NCI-H82 (cell line): Measurements from ENCODE around the gene PTPRN2.
"Not testable (repeated sequence)": the region's sequence is repeated elsewhere in the genome, so short reads cannot be mapped to it uniquely, and the experiment has no call there.

Experiments
- DNase-seq: peaks from one replicate; lab custom pipeline; 2025; lab: John Stamatoyannopoulos, UW

The PTPRN2 gene

GRCh38 chr7:158516524-158516923 lies 71.1 kb downstream of the PTPRN2 start:
- no peak for DNase-seq

- DNase-seq: no peak
Measured at GRCh38 chr7:158512869-158513268, 74.8 kb downstream of the PTPRN2 start.

- DNase-seq: no peak
Measured at GRCh38 chr7:158512042-158512441, 75.6 kb downstream of the PTPRN2 start.

- DNase-seq: no peak
Measured at GRCh38 chr7:158508802-158509385, 78.7 kb downstream of the PTPRN2 start.

GRCh38 chr7:158508321-158508720 lies 79.3 kb downstream of the PTPRN2 start:
- DNase-seq: not testable (repeated sequence)

DNA sequence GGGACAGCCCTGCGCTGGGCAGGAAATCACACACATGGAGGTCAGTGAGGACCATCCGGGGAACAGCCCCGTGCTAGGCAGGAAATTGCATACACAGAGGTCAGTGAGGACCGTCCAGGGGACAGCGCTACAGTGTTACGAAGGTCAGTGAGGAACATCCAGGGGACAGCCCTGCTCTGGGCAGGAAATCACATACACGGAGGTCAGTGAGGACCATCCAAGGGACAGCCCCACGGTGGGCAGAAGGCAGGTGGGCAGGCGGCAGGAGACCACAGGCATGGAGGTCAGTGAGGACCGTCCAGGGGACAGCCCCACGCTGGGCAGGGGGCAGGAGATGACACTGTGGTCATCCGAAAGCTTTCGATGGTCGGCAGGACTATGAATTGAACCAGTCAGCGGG lies 79.7 kb downstream of the PTPRN2 start:
- no peak for DNase-seq

DNA sequence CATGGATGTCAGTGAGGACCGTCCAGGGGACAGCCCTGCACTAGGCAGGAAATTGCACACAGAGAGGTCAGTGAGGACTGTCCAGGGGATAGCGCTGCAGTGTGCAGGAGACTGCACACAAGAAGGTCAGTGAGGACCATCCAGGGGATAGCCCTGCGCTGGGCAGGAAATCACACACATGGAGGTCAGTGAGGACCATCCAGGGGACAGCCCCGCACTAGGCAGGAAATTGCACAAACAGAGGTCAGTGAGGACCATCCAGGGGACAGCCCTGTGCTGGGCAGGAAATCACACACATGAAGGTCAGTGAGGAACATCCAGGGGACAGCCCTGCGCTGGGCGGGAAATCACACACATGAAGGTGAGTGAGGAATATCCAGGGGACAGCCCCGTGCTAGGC lies 80.4 kb downstream of the PTPRN2 start:
- DNase-seq: not testable (repeated sequence)

DNA sequence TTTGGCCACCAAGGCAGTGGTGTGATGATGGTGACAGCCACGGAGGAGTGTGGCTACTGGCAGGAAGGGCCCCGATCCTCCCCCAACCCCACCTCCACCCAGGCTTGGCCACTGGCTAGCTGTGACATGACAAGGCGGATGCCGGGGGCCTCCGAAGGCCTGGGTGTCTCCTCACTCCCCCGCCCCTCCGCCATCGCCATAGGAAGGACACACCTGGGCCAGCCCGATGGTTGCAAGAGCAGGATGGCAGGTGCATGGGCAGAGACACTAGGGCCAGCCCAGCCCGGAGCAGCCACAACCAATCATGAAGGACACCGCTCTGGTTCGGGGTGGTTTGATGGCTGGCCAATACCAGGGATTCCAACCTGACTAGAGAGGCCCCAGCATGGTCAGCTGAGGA lies 81.0 kb downstream of the PTPRN2 start:
- no peak for DNase-seq

- DNase-seq: no peak
Measured at GRCh38 chr7:158505683-158506082, 81.9 kb downstream of the PTPRN2 start.

GRCh38 chr7:158502068-158502750 lies 85.4 kb downstream of the PTPRN2 start:
- DNase-seq: no peak

GRCh38 chr7:158501393-158502067 lies 86.1 kb downstream of the PTPRN2 start:
- DNase-seq: no peak

GRCh38 chr7:158500651-158501052 lies 87.0 kb downstream of the PTPRN2 start:
- DNase-seq: no peak

GRCh38 chr7:158499082-158499455 lies 88.6 kb downstream of the PTPRN2 start:
- DNase-seq: no peak

DNA sequence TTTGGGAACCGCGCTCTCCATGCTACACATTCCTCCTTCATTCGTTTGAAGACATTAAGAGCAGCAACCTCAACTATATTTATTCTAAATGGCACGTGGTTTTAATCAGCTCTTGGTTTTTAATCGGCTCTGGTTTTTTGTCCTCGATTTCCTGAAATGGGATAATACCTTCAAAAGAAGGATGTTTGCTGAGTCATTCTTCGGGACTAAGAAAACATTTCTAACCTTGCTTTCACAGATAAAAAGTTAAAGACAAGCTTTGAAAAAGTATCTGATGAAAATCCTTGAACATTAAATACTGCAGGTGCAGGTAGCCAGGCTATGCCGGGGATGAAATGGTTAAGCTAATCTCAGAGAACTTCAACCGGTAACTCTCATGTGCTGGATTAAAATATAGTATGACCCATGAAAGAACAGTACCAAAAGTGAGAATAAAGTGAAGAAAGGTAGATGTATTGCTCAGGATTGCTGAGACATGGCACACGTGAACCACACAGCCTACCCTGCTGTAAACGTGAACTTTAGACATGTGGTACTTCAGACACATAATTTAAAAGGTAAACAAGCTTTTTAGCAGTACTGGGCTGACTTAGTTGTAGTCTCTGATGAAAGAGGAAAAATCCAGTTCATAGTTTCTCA lies 89.1 kb downstream of the PTPRN2 start:
- no peak for DNase-seq

DNA sequence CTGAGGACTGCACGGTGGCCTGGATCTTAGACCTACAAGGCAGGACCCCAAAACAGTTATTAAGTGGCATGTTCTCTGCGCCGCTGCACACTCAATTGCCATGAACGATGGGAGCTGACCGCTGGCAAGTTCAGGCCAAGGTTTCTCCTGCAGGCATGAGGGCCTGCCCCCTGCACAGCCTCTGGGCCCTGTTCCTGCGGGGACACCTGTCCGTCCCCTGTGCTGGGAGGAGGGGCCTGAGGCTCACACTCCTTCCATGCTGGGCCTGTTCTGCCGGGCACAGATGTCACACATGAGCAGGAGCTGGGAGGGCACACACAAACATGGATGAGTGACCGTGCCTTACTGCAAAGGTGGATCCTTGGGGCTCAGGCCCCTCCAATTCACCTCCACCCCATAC lies 90.0 kb downstream of the PTPRN2 start:
- no peak for DNase-seq

DNA sequence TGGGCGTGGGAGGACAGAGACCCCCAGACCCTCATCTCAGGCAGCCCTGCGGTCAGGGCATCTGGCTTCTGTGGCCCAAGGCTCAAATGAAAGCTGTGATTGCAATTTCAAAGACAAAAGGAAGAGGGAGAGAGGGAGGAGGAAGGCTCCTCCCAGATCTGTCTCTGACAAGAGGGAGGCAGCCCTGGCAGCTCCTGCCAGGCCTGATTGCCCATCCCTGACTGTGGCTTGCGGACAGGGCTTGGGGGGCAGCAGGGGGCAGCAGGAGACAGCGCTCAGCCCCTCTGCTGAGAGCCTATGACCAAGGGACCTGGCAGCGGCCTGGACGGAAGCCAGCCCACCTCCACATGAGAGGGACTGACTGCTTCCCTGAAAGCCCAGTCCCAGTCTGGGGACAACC lies 91.8 kb downstream of the PTPRN2 start:
- DNase-seq: peak; percentile 30

GRCh38 chr7:158495216-158495615 lies 92.4 kb downstream of the PTPRN2 start:
- DNase-seq: no peak

DNA sequence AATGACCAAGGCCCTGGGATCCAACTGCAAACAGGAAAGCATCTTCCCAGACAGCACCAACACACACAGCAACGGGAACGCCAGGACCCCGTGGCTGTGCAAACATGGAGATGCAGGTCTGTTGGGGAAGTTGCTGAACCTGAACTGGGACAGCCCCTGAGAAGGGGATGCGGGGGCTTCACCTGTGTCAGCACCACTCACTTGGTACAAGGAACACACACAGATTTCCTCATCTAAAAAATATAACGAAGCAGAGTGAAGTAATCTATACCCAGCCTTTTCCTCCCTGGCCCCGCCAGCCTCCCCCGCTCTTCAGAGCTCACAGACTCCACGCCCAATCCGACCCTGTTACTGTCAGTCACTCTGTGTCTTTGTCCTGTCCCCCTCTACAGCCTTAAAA lies 93.0 kb downstream of the PTPRN2 start:
- no peak for DNase-seq

DNA sequence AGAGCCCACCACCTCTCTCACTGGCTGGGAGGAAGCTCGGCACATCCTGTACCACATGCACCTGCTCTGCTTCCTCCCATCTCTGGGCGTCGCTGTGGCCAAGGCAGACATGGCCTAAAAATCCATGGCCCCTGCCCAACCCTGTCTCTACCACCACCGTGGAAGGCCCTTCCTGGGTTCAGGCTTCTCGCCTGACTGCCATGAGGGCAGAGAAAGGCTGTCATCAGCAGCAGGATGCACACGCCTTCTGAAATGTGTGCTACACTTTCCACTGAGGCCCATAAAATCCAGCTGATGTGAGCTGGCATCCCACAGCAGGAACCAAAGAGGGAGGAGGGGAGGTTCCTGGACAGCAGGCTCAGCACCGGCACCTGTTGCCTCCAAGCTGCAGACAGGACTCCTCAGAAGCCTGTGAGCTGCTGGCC lies 93.4 kb downstream of the PTPRN2 start:
- DNase-seq: no peak

GRCh38 chr7:158492367-158492764 lies 95.3 kb downstream of the PTPRN2 start:
- no peak for DNase-seq

DNA sequence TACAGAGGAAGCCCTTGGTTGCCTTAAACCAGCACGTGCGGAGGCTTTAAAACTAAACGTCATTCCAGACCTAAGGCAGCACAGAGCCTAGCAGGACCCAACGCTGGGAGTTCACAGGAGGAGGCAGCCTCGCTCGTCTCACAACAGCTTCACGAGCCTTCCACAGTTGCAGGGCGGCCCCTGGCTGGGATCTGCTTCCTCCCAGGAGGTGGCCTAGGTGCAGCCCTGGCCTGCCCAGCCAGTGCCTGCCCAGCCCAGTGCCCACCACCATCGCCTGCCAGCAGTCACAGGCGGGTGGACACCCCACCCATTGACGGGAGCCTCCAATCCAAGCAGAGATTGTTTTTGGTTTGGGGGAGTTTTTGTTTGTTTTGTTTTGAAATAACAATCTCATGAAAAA lies 96.5 kb downstream of the PTPRN2 start:
- DNase-seq: no peak

DNA sequence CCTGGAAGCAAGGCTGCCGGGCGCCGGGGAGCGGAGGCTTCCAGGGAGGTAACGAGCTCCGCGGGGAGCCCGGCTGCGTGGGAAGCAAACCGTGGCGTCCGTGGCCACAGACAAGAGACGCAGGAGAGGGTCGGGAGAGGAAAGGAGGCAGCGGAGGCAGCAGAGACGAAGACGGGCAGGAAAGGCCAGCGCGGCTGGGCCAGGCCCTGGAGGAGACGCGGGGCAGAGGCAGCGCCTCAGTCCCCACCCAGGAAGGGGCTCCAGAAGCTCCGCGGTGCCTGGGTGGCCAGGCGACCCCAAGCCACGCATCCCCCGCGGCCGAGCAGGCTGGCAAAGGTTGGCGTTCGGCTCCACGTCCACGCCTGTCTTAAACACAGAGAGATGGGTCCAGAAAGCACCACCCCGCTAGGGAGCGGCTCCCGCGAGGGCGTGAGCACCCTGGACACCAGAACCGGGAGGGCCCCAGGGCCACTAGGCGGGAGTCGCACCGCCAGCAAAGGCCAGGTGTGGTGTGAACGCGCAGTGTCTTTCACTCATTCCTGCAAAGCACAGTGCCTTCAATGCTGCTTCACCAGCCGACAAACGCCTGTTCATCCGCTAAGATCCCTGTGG lies 97.3 kb downstream of the PTPRN2 start:
- DNase-seq: no peak
